Suprapubic skin (tissue), 3 donors: Measurements from ENCODE around the gene SYNJ2BP.

Source experiments
- EP300 ChIP-seq: sonication (generic); formaldehyde crosslinking; IDR thresholded peaks from one replicate; pipeline ENCODE4 v1.6.1; 2017; ENCODE audit warnings: antibody characterized with exemption
- TF ChIP-seq, protein P1 (sequence below), 2 donors: fragments of 200-600 bp in 1 of 2; fragments of 450-650 bp in 1 of 2; sonication (generic) in 1 of 2; IDR thresholded peaks; one replicate each; pipeline ENCODE4 v1.5.1; 2016 to 2019; ENCODE audit warnings: antibody characterized with exemption in 2 of 2, mild to moderate bottlenecking in 1 of 2, moderate library complexity in 1 of 2

DNA sequence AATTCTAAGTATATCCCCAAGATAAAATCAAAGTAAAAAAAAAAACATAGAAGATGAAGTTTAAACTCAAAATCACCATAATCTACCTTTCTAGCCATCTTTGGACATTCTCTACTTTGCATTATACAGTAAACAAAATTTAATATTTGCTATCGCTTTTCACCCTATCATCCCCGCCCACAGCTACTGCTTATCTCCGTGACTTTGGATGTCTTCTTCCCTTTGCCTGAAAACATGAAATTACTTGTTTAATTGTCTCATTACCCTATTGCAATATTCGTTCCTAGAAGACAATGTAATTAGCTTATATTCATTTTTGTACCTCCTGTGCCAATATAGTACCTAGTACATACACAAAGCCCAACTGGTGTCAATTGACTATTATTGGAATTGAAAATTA, 9.3 kb downstream of the SYNJ2BP start:
- TF ChIP-seq, protein P1, sequence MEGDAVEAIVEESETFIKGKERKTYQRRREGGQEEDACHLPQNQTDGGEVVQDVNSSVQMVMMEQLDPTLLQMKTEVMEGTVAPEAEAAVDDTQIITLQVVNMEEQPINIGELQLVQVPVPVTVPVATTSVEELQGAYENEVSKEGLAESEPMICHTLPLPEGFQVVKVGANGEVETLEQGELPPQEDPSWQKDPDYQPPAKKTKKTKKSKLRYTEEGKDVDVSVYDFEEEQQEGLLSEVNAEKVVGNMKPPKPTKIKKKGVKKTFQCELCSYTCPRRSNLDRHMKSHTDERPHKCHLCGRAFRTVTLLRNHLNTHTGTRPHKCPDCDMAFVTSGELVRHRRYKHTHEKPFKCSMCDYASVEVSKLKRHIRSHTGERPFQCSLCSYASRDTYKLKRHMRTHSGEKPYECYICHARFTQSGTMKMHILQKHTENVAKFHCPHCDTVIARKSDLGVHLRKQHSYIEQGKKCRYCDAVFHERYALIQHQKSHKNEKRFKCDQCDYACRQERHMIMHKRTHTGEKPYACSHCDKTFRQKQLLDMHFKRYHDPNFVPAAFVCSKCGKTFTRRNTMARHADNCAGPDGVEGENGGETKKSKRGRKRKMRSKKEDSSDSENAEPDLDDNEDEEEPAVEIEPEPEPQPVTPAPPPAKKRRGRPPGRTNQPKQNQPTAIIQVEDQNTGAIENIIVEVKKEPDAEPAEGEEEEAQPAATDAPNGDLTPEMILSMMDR (IDR thresholded peaks at IDR 0.05): no peak
- no peak for TF ChIP-seq EP300
